ENCODE measurements around the gene GTF3C5.
"Not testable (repeated sequence)": the region's sequence is repeated elsewhere in the genome, so short reads cannot be mapped to it uniquely, and the experiment has no call there.

GTF3C5 gene

DNA sequence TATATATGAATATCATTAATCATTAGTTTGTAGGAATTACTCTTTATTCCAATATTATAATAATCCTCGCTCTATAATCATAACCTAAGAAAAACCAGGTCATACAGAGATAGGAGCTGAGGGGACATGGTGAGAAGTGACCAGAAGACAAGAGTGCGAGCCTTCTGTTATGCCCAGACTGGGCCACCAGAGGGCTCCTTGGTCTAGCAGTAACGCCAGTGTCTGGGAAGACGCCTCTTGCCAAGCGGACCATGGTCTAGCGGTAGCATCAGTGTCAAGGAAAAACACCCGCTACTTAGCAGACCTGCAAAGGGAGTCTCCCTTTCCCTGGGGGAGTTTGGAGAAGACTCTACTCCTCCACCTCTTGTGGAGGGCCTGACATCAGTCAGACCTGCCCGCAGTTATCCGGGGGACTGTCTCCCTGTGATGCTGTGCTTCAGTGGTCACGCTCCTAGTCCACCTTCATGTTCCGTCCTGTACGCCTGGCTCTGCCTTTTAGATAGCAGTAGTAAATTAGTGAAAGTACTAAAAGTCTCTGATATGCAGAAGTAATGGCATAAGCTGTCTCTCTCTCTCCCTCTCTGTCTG is 10.2 kb downstream of the GTF3C5 start:
- TF ChIP-seq, protein P1, sequence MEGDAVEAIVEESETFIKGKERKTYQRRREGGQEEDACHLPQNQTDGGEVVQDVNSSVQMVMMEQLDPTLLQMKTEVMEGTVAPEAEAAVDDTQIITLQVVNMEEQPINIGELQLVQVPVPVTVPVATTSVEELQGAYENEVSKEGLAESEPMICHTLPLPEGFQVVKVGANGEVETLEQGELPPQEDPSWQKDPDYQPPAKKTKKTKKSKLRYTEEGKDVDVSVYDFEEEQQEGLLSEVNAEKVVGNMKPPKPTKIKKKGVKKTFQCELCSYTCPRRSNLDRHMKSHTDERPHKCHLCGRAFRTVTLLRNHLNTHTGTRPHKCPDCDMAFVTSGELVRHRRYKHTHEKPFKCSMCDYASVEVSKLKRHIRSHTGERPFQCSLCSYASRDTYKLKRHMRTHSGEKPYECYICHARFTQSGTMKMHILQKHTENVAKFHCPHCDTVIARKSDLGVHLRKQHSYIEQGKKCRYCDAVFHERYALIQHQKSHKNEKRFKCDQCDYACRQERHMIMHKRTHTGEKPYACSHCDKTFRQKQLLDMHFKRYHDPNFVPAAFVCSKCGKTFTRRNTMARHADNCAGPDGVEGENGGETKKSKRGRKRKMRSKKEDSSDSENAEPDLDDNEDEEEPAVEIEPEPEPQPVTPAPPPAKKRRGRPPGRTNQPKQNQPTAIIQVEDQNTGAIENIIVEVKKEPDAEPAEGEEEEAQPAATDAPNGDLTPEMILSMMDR (IDR thresholded peaks at IDR 0.05; ENCODE audit: borderline replicate concordance, control extremely low read depth, extremely low read depth, insufficient read depth, missing control alignments): peak; percentile 45
- in situ Hi-C loops (cut with MboI; ENCODE audit: low sequenced_read_pairs, unreplicated experiment); DNase-seq (ENCODE audit: low spot score): not testable (repeated sequence)

DNA sequence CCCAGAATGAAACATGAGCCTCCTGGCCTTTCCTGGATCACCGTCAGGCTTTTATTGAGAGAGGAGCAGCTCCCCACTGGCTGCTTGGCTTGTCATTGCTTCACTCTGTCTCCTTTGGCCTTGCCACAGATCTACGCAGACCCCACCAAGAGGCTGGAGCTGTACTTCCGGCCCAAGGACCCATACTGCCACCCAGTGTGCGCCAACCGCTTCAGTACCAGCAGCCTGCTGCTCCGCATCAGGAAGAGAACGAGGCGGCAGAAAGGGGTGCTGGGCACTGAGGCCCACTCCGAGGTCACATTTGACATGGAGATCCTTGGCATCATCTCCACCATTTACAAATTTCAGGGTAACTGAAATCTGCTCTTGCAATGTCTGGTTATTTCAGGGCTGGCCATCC is 11.2 kb downstream of the GTF3C5 start:
- no peak for DNase-seq (ENCODE audit: low spot score)
- in situ Hi-C loops (cut with MboI; ENCODE audit: low sequenced_read_pairs, unreplicated experiment): no loop called here
- TF ChIP-seq, protein P1 (IDR thresholded peaks at IDR 0.05; ENCODE audit: borderline replicate concordance, control extremely low read depth, extremely low read depth, insufficient read depth, missing control alignments): no peak

DNA sequence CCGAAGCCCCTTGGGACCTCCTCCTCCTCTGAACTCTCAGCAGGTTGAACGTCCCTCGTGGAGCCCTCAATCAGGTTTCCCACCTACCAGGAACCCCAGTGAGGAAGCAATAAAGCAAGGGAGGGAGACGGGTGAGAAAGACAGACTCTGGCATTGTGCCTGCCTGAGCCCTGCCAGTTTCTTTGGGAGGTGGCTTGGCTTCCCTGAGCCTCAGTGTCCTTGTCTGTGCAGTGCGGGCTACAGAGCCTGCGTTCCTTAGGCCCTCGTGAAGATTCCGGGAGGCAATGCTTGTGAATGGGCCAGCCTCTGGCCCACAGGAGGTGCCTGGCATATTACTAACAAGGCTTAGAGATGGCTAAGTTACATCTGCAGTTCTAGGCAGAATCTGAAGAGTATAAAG is 11.9 kb downstream of the GTF3C5 start:
- TF ChIP-seq, protein P1 (IDR thresholded peaks at IDR 0.05; ENCODE audit: borderline replicate concordance, control extremely low read depth, extremely low read depth, insufficient read depth, missing control alignments): no peak
- in situ Hi-C loops (cut with MboI; ENCODE audit: low sequenced_read_pairs, unreplicated experiment): no loop called here
- no peak for DNase-seq (ENCODE audit: low spot score)

DNA sequence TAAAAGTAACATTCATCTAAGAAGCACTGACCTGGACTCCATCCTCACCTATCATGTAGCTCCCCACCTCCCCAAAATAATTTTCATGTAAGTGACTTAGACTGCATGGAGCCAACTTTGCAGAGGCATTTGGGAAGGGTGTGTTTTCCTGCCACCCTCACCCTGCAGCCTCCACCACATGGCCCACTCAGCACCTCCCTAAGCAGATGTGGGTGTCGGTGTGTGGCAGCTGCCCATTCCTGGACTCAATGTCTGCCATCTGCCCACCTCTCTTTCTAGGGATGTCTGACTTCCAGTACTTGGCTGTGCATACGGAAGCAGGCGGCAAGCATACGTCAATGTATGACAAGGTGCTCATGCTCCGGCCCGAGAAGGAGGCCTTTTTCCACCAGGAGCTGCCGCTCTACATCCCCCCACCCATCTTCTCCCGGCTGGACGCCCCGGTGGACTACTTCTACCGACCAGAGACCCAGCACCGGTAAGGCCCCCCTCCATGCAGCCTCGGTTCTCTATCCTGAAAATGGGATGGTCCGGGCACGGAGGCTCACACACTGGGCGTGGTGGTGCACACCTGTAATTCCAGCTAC is 12.7 kb downstream of the GTF3C5 start:
- no peak for DNase-seq (ENCODE audit: low spot score)
- TF ChIP-seq, protein P1 (IDR thresholded peaks at IDR 0.05; ENCODE audit: borderline replicate concordance, control extremely low read depth, extremely low read depth, insufficient read depth, missing control alignments): no peak
- in situ Hi-C loops (cut with MboI; ENCODE audit: low sequenced_read_pairs, unreplicated experiment): no loop called here

DNA sequence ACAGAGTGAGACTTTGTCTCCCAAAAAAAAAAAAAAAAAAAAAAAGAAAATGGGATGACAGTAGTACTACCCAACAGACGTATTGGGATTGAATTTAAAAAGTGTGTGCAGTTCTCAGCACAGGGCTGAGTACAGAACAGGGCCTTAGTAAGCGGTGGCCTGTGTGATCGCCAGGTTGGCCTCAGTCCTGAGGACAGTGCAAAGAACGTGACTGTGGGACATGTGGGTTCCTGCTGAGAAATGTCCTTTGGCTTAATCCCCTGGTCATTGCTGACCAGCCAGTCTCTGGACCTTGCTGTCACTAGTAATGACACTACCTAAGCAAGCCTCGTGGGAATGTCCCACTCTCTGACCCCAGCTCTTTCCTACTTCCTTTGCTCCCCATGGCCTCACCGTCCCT is 13.3 kb downstream of the GTF3C5 start:
- TF ChIP-seq, protein P1 (IDR thresholded peaks at IDR 0.05; ENCODE audit: borderline replicate concordance, control extremely low read depth, extremely low read depth, insufficient read depth, missing control alignments): no peak
- DNase-seq (ENCODE audit: low spot score): no peak
- in situ Hi-C loops (cut with MboI; ENCODE audit: low sequenced_read_pairs, unreplicated experiment): no loop called here

DNA sequence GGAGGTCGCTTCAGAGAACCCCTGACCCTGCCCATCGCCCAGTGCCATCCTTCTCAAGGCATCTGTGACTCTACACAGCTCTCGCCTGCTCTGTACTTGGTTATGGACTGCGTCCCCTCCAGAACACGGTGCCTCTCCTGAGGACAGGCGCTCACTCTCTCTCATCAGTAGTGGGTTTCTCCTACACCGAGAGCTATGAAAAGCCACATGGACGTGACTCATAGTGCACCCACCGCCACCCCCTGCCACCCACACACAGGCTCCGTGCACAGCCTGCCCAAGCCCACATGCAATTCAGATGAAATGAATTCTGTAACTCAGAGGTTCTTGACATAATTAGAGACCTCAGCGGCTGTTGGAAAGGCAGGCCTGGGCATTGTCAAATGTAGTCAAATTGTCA is 13.9 kb downstream of the GTF3C5 start:
- TF ChIP-seq, protein P1 (IDR thresholded peaks at IDR 0.05; ENCODE audit: borderline replicate concordance, control extremely low read depth, extremely low read depth, insufficient read depth, missing control alignments): no peak
- in situ Hi-C loops (cut with MboI; ENCODE audit: low sequenced_read_pairs, unreplicated experiment): no loop called here
- no peak for DNase-seq (ENCODE audit: low spot score)
